Ramos (cell line): ENCODE data around the gene TCF23.

Experiments
- in situ Hi-C: fragments of 300-500 bp; cut with MboI; formaldehyde crosslinking; loops from one replicate; pipeline ENCODE4 v1.14.3; 2022; ENCODE audit warnings: low sequenced_read_pairs; ENCODE audit not compliant: unreplicated experiment

The TCF23 gene

DNA sequence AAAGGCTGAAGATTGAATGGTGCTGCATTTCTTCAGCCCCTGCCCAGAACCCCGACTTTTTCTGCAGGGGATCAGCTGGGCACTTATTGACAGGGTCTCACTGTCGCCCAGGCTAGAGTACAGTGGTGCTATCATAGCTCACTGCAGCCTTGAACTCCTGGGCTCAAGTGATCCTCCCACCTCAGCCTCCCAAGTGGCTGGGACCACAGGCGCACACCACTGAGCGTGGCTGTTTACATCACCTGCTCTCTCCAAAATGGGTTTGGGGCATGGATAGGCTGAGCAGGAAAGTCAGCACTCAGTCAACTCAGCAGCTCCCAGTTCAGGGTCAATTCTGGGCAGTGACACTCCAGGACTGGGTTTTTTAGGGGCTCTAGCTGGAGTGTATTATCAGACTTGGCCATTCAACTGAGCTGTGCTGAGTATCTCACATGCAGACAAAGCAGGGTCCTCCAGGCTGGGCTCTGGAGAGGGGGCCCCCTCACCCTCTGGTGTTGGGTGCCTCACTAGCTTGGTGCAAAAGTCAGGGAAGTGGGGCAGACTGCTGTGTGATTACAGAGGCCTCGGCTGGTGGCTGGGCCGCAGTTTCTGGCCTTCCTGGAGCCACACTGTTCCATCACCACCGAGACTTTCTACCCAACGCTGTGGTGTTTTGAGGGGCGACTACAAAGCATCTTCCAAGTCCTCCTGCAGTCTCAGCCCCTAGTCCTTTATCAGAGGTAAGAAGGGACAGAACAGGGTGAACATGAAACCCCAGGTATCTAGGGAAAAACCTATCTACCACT, 20.7 kb upstream of the TCF23 start:
- in situ Hi-C loops = no loop called here

DNA sequence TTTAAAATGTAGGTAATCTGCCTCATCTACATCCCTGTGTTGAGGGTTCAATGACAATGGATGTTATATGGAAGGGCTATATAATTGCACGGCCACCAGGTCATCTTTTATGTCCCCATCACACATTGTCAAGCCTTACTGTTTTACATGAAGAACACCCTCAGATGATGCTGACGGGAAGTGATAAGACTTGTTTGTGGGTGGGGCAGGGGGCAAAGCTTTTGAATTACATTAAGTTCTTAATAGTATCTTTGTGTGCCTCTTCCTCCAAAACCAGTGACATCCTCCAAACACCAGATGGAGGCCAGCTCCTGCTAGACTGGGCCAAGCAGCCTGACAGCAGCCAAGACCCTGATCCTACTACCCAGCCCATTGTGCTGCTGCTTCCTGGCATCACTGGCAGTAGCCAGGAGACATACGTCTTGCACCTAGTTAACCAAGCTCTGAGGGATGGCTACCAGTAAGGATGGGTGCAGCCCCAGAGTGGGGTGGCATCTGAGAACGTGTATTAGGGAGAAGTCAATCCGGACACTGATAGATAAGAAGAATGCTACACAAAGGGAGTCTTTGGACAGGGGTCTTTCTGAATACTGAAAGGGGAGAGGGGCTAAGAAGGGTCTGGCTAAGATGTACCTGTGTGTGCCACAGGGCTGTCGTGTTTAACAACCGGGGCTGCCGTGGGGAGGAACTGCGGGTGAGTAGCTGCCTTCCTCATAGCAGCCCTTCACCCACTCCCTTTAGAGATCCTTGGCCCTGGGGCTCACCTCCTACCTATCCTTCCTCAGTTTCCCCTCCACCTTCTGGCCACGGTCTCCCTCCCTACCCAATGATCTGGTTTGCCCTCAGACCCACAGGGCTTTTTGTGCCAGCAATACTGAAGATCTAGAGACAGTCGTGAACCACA, 19.9 kb upstream of the TCF23 start:
- in situ Hi-C loops = no loop called here

DNA sequence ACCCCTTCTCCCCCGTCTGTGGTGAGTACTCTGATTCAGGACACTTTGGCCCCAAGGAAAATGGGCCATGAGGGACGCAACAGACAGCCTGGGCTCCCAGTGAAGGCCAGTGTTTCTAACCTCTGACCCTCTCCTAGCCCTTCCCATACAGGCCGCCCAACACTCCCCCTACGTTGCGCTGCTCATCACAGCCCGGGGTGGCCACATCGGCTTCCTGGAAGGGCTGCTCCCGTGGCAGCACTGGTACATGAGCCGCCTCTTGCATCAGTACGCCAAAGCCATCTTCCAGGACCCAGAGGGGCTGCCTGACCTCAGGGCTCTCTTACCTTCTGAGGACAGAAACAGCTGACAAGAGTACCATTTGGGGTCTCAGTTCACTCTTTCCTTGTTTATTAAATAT, 18.4 kb upstream of the TCF23 start:
- in situ Hi-C loops = no loop called here

DNA sequence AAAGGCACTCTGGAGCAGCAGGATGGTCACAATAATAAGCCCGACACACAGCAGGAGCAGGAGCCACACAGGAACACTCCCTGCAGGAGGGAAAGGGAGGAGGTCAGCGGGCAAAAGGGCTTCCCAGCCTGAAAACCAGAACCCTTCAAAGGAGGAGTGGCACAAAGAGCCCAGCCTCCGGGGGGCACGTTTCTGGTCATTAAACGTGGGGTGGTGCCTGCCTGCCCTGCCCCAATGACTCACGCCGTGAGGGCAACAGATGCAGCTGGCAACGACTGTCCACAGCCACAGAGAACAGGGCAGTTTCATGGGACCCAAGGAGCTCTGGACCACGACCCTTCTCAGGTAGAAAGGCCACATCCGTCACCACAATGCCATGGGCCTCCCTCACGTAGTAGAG, 17.4 kb upstream of the TCF23 start:
- in situ Hi-C loops = no loop called here

DNA sequence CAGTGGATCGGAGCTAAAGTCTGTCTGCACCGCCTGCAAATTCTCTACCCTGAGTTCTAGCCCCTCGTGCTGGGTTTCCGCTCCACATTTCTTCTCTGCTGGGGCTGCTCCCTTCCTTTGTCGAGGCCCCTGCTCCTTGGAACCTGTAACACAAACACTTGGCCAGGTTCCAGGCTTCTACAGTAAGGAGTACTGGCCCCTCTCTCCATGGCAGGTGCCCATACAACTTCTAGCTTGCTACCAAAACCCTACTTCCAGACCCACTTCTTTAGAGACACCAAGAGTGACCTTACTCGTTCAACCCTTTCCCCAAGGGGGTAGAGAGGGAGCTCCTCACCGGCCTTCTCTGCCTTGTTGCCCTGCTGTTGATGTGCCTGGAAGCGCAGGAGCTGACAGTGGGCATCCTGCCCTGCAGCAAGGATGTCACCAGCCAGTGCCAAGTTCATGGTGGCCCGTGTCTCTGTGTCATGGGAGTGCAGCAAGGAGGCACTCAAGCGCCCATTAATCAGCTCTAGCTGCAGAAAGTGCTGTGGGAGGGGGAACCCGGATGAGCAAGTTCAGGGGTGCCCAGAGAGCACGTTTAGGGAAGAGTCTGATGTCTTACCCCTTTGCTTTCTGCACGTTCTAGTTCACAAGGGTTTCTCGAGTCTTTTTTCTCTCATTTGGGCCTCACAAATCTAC, 15.5 kb upstream of the TCF23 start:
- in situ Hi-C loops = no loop called here

- in situ Hi-C loops = no loop called here
Measured at GRCh38 chr2:27133905-27134780, 14.7 kb upstream of the TCF23 start, which contains the start of gene PREB. Gene PREB (minus strand): TSS chr2:27134636. CDS start chr2:27134421, 215 bp downstream.

DNA sequence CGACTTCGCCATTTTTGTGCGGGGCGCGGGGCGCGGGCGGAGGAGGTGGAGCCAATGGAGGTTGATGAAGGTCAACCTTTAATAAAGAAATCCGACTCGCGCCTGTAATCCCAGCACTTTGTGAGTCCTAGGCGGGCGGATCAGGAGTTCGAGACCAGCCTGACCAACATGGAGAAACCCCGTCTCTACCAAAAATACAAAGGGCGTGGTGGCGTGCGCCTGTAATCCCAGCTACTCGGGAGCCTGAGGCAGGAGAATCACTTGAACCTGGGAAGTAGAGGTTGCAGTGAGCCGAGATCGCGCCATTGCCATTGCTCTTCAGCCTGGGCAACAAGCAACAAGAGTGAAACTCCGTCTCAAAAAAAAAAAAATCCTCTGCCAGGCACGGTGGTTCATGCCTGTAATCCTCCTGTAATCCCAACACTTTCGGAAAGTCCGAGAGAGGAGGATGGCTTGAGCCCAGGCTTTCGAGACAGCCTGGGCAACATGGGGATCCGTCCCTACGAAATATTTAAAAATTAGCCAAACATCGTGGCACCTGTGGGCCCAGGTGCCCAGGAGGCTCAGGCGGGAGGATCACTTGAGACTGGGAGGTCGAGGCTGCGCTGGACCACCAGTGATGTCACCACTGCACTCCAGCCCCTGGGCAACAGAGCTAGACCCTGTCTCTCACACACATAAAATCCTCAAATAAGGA, 13.9 kb upstream of the TCF23 start:
- in situ Hi-C loops = no loop called here

GRCh38 chr2:27135478-27135955, 13.3 kb upstream of the TCF23 start:
- in situ Hi-C loops = no loop called here

- in situ Hi-C loops = no loop called here
Measured at GRCh38 chr2:27136751-27137150, 12.1 kb upstream of the TCF23 start.

- in situ Hi-C loops = no loop called here
Measured at GRCh38 chr2:27137322-27137935, 11.4 kb upstream of the TCF23 start.

DNA sequence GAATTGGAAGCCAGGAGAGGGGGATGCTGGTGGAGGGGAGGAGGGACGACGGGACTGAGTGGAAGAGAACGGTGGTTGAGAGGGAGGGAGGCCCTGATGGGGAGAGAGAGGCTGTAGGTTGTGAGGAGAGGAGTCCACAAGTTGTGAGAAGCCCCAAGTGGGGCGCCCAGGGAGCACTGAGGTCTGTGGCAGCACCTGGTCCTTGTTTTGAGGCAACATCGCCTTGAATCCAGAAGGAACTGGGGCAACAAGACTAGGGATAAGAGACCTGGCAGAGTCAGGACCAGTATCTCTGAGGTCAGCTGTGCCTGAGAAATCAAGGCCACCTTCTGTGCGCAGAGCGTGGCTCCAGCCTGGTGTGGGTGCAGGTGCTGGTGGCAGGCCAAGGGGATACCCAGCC, 10.7 kb upstream of the TCF23 start:
- in situ Hi-C loops = no loop called here

- in situ Hi-C loops = no loop called here
Measured at GRCh38 chr2:27139310-27139709, 9.5 kb upstream of the TCF23 start, which contains the start of gene PRR30. Gene PRR30 (minus strand): TSS chr2:27139410. CDS start chr2:27138329, 1,081 bp downstream.

DNA sequence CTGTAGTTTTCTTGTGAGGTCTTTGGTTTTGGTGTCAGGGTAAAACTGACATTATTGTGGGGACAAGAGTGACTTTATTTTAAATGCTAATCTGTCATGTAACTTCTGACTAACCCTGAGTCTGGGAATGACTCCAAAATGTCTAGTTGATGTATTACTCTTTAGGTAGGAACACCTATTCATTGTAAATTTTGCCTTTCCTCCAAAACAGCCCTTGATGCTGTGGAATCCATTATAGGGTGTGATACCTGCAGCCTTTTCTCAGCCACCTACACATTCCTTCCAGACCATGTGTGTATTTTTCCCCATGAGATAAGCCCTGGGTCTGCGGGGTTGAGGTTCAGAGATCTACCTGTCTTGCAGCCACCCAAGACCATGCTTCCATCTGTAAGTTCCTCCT, 5.5 kb upstream of the TCF23 start:
- in situ Hi-C loops = no loop called here

DNA sequence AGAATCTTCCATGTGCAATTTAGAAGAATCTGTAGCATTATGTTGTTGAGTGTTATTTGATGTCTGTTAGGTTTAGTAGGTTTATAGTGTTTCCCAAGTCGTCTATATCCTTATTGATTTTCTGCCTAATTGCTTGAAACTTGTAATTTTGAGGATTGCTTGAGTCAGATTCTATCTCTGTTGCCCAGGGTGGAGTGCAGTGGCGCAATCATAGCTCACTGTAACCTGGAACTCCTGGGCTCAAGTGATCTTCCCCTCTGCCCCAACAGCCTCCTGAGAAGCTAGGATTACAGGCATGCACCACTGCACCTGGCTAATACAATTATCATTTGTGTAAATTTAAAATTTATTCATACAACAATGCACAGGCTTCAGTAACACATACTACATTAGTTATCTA, 3.1 kb upstream of the TCF23 start:
- in situ Hi-C loops = no loop called here

- in situ Hi-C loops = no loop called here
Measured at GRCh38 chr2:27147935-27148334, 869 bp upstream of the TCF23 start.

DNA sequence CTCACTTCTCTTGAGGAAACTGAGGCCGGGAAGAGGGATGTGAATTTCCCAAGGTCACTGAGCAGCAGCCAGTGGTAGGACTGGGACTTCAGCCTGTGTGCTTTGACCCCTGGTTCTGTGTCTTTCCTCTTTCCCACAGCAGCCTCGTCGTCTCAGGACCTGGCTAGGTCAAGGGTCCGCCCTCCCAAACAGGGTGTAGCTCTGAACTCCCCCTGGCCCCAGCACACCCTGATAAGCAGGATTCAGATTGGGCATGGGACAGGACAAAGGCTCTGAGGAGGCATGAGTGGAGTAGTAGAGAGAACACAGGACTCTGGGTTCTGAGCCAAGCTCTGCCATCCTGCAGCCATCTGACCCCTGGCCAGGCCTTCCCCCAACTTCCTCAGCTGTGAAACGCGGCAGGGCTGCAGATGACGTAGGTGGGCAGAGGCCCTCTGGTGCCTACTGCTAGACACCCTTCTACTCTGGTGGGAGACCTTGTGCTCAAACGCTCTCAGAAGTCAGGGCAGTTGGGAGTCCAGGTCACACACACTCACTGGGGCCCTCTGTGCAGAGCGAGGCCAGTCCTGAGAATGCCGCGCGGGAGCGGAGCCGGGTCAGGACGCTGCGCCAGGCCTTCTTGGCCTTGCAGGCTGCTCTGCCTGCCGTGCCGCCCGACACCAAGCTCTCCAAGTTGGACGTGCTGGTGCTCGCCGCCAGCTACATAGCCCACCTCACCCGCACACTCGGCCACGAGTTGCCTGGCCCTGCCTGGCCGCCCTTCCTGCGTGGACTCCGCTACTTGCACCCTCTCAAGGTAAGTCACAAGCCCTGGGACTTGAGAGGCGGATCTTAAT, 984 bp downstream of the TCF23 start:
- in situ Hi-C loops = no loop called here

DNA sequence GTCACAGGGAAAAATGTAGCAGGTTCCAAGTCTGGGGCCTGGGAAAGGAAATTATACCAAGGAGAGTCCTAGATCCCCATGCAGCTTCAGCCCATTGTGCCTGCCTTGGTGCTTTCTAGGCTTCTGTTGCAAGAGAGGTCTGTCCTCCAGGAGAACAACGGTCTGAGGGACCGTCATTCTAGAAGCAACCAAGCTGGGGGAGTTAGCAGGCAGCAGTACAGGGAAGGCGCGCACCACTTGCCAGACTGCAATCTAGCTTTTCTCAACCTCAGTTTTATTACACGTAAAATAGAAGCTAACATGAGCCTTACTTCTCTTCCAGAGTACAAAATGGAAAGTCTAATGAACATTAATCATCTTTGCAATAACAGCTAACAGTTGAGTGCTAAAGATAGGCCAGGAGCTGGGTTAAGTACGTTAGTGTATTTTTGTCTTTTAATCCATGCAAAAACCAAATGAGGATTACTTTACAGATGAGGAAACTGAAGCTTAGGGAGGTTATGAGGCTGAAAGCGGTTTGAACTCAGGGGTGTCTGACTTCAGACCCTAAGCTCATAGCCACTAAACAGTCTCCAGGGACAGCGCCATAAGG, 1.9 kb downstream of the TCF23 start:
- in situ Hi-C loops = no loop called here
